SK-N-SH (cell line): Measurements from ENCODE around the gene NTRK3. TPM values are rescaled to one million over a fixed set of nuclear protein-coding genes. Genes with fewer than 3 reads are reported as not detected.

Experiments
- CTCF ChIA-PET: fragments of 300-600, 350-600 bp; formaldehyde crosslinking; extraction: SDS; loops from one replicate; lab custom pipeline; 2021; lab: Yijun Ruan, JAX
- POLR2A ChIA-PET: fragments of 350-600 bp; sonication (Branson Sonifier 250); formaldehyde crosslinking; extraction: SDS; loops from one replicate; lab custom pipeline; 2020; ENCODE audit warnings: antibody characterized with exemption, inconsistent platforms; lab: Yijun Ruan, JAX
- DNase-seq: peaks from one replicate; pipeline ENCODE4 v3.0.0; 2012
- H2AFZ ChIP-seq: fragments of 200-600 bp; sonication (generic); 2 replicates; pipeline ENCODE4 v1.8.1; 2016; ENCODE audit warnings: antibody characterized with exemption, mild to moderate bottlenecking, low read depth
- H3F3A ChIP-seq: fragments of 200-600 bp; sonication (generic); replicated peaks from 2 replicates; pipeline ENCODE3; 2016; ENCODE audit warnings: antibody characterized with exemption, mild to moderate bottlenecking; ENCODE audit not compliant: insufficient read depth
- H3K27ac ChIP-seq, 2 experiments: fragments of 200-500 bp in 1 of 2; fragments of 200-600 bp in 1 of 2; sonication (Bioruptor generic) in 1 of 2; sonication (generic), shearing (Covaris generic) in 1 of 2; 2 replicates each; pipeline versions ENCODE4 v1.5.1 to v1.6.1; 2014 to 2016; ENCODE audit warnings: low read depth in 2 of 2, inconsistent platforms in 1 of 2, low read length in 1 of 2, mild to moderate bottlenecking in 1 of 2, mixed read lengths in 1 of 2
- H3K27me3 ChIP-seq: fragments of 200-600 bp; sonication (generic), shearing (Covaris generic); 2 replicates; pipeline ENCODE4 v1.6.1; 2016; ENCODE audit warnings: mixed run types; ENCODE audit not compliant: insufficient read depth
- H3K36me3 ChIP-seq, 2 experiments: fragments of 200-500 bp in 1 of 2; fragments of 200-600 bp in 1 of 2; sonication (Bioruptor generic) in 1 of 2; sonication (generic) in 1 of 2; replicated peaks in 1 of 2; 2 replicates each; pipeline versions ENCODE3 to v1.5.1; 2014 to 2016; ENCODE audit warnings: low read length in 1 of 2, mild to moderate bottlenecking in 1 of 2; ENCODE audit not compliant: insufficient read depth in 2 of 2, control insufficient read depth in 1 of 2
- H3K4me1 ChIP-seq, 2 experiments: fragments of 200-500 bp in 1 of 2; fragments of 200-600 bp in 1 of 2; sonication (Bioruptor generic) in 1 of 2; sonication (generic), shearing (Covaris generic) in 1 of 2; 2 replicates each; pipeline versions ENCODE4 v1.5.1 to v1.6.1; 2014 to 2016; ENCODE audit warnings: low read depth in 1 of 2, low read length in 1 of 2, mixed run types in 1 of 2; ENCODE audit not compliant: insufficient read depth in 2 of 2, control insufficient read depth in 1 of 2
- H3K4me2 ChIP-seq: fragments of 200-600 bp; sonication (generic), shearing (Covaris generic); 2 replicates; pipeline ENCODE4 v1.6.1; 2017; ENCODE audit warnings: mixed run types
- H3K4me3 ChIP-seq, 2 experiments: fragments of 200-500 bp in 1 of 2; fragments of 200-600 bp in 1 of 2; sonication (Bioruptor generic) in 1 of 2; sonication (generic), shearing (Covaris generic) in 1 of 2; 2 replicates each; pipeline versions ENCODE4 v1.5.1 to v1.8.1; 2014 to 2016; ENCODE audit warnings: low read depth in 2 of 2, inconsistent platforms in 1 of 2, low read length in 1 of 2, mild to moderate bottlenecking in 1 of 2, mixed read lengths in 1 of 2, moderate library complexity in 1 of 2
- H3K79me2 ChIP-seq: fragments of 200-600 bp; sonication (generic); 2 replicates; pipeline ENCODE4 v1.8.1; 2017; ENCODE audit warnings: mild to moderate bottlenecking; ENCODE audit not compliant: insufficient read depth
- H3K9ac ChIP-seq: fragments of 200-600 bp; sonication (generic); 2 replicates; pipeline ENCODE4 v1.6.1; 2017; ENCODE audit warnings: mixed run types
- H3K9me2 ChIP-seq: fragments of 200-600 bp; sonication (generic); 2 replicates; pipeline ENCODE4 v1.6.1; 2017; ENCODE audit warnings: mixed run types
- H3K9me3 ChIP-seq: fragments of 200-600 bp; sonication (generic); 2 replicates; pipeline ENCODE4 v1.6.1; 2017; ENCODE audit warnings: mixed run types, mild to moderate bottlenecking, moderate library complexity
- H4K20me1 ChIP-seq: fragments of 200-600 bp; sonication (generic); 2 replicates; pipeline ENCODE4 v1.6.1; 2017; ENCODE audit warnings: mild to moderate bottlenecking, mixed run types; ENCODE audit not compliant: insufficient read depth
- CHD2 ChIP-seq: fragments of 150-350 bp; IDR thresholded peaks from 2 replicates; pipeline ENCODE4 v1.6.1; 2018; ENCODE audit warnings: low read length; ENCODE audit not compliant: partially characterized antibody
- ELF1 ChIP-seq: IDR thresholded peaks from 2 replicates; pipeline ENCODE4 v1.4.0; 2012
- EP300 ChIP-seq, 2 experiments: IDR thresholded peaks; 2 replicates each; pipeline versions ENCODE4 v1.4.0 to v1.6.1; 2012; ENCODE audit warnings: borderline replicate concordance in 1 of 2, low read depth in 1 of 2, low read length in 1 of 2
- FOSL2 ChIP-seq: IDR thresholded peaks from 2 replicates; pipeline ENCODE4 v1.4.0; 2012; ENCODE audit warnings: low read depth, mild to moderate bottlenecking, moderate library complexity, borderline replicate concordance
- FOXJ3 ChIP-seq: sonication (generic); formaldehyde crosslinking; IDR thresholded peaks from 2 replicates; pipeline ENCODE4 v1.5.1; 2020; ENCODE audit warnings: mild to moderate bottlenecking, missing genetic modification reagents
- GABPA ChIP-seq: IDR thresholded peaks from 2 replicates; pipeline ENCODE4 v1.4.0; 2012; ENCODE audit warnings: low read depth, mild to moderate bottlenecking
- JUND ChIP-seq: IDR thresholded peaks from 2 replicates; pipeline ENCODE4 v1.4.0; 2012
- NRF1 ChIP-seq: IDR thresholded peaks from 2 replicates; pipeline ENCODE4 v1.6.1; 2012; ENCODE audit warnings: low read depth, mild to moderate bottlenecking, low read length
- RAD21 ChIP-seq: IDR thresholded peaks from 2 replicates; pipeline ENCODE4 v1.6.1; 2012; ENCODE audit warnings: mild to moderate bottlenecking, low read length
- RCOR1 ChIP-seq: fragments of 150-350 bp; IDR thresholded peaks from 2 replicates; pipeline ENCODE4 v1.6.1; 2017; ENCODE audit warnings: antibody characterized with exemption, low read length
- RXRA ChIP-seq: IDR thresholded peaks from 2 replicates; pipeline ENCODE4 v1.4.0; 2012; ENCODE audit warnings: low read depth, mild to moderate bottlenecking, borderline replicate concordance
- SIN3A ChIP-seq: IDR thresholded peaks from 2 replicates; pipeline ENCODE4 v1.6.1; 2012; ENCODE audit warnings: low read depth, mild to moderate bottlenecking, low read length, moderate library complexity, borderline replicate concordance
- TAF1 ChIP-seq: IDR thresholded peaks from 2 replicates; pipeline ENCODE4 v1.6.1; 2012; ENCODE audit warnings: low read depth, mild to moderate bottlenecking, low read length, moderate library complexity, borderline replicate concordance
- TCF12 ChIP-seq: IDR thresholded peaks from 2 replicates; pipeline ENCODE4 v1.4.0; 2012
- TEAD4 ChIP-seq: IDR thresholded peaks from 2 replicates; pipeline ENCODE4 v1.4.0; 2012; ENCODE audit warnings: mild to moderate bottlenecking, borderline replicate concordance; ENCODE audit not compliant: insufficient read depth
- YY1 ChIP-seq: IDR thresholded peaks from 2 replicates; pipeline ENCODE4 v1.4.0; 2012; ENCODE audit warnings: low read depth, mild to moderate bottlenecking
- WGBS: methylation state at CpG from one replicate; pipeline ENCODE4 v1.1.6; 2017; ENCODE audit warnings: low lambda C conversion rate; 5-methylcytosine and 5-hydroxymethylcytosine counted together
- polyA plus RNA-seq, 3 experiments: library from polyadenylated mRNA; depleted of rRNA; stranded (reverse); fragments of >200 nt; gene quantifications; 2 replicates each; pipeline ENCODE4 v1.2.3, GENCODE V29; 2012
- TF ChIP-seq, protein P1 (sequence below): IDR thresholded peaks from 2 replicates; pipeline ENCODE4 v1.4.0; 2012; ENCODE audit warnings: low read depth
- TF ChIP-seq, protein P2 (sequence below): IDR thresholded peaks from 2 replicates; pipeline ENCODE4; 2012
- TF ChIP-seq, protein P3 (sequence below): IDR thresholded peaks from 2 replicates; pipeline ENCODE4 v1.4.0; 2012; ENCODE audit warnings: low read depth, borderline replicate concordance
- TF ChIP-seq, protein P4 (sequence below): fragments of 150-350 bp; IDR thresholded peaks from 2 replicates; pipeline ENCODE4 v1.6.1; 2017; ENCODE audit warnings: antibody characterized with exemption, low read length, low read depth, borderline replicate concordance

NTRK3 gene
- polyA plus RNA-seq, 1 of the 3 experiments (the other 2 are of a cell fraction), result 2.6 TPM

DNA sequence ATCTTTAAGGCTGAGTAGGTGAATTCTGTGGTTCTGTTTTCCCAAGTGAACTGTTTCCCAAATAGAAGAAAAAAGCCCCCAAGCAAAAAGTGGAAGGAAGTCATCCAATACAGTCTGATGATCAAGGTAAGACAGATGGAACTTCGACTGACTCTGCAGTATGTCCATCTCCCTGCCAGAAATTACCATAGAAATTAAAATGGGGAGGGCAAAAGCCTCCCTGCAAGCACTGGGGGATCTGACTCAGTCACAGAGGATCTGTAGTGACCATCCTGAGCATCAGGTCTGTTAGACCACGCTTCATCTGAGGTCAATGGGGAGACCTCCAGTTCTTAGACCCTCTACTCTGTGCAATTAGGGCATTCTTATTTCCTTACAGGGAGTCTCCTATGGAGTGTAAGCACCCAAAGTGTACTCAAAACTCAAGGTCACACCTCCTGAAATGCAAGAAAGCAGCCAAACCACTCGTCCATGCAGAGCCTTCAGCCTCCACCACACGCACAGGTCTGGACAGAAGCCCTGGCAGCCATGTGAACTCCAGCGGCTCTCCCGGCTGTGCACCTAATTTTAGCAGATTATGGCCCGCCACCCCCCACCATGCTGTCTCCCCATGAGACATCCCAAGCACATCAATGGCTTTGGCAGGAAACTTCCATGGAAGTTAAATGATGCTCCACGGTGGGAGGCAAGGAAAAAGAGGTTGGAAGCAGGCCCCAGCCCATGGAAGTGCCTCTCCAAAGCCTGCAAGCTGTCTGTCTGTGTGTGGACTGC is 348.7 kb downstream of the NTRK3 start:
- CTCF ChIA-PET, result interaction anchor here (0.8 kb wide), 1 partner anchor 367 kb away, joined by 3 read pairs; no protein-coding TSS in a partner anchor
- WGBS, result 46% methylated on average over 8 of the region's 8 CpGs
- Histone ChIP-seq H3K27me3 (no peaks in the 10 kb centered on the region), H3K79me2 (no peaks in the 10 kb centered on the region), H3K9me2 (no peaks in the 10 kb centered on the region), H3K27ac (no peak overlapping the region), H2AFZ (no peak overlapping the region), H3F3A (no peaks in the 10 kb centered on the region), H3K4me1 (no peaks in the 10 kb centered on the region), H3K36me3 (no peaks in the 10 kb centered on the region), H4K20me1 (no peaks in the 10 kb centered on the region), H3K4me3 (no peak overlapping the region), H3K4me2 (no peak overlapping the region), H3K9ac (no peak overlapping the region), H3K9me3 (no peaks in the 10 kb centered on the region)
- POLR2A ChIA-PET, result no interaction called here
- no peak for TF ChIP-seq EP300 (IDR thresholded peaks at IDR 0.05; ENCODE audit: borderline replicate concordance in 1 of 2, low read depth in 1 of 2, low read length in 1 of 2)
- no peak for DNase-seq

DNA sequence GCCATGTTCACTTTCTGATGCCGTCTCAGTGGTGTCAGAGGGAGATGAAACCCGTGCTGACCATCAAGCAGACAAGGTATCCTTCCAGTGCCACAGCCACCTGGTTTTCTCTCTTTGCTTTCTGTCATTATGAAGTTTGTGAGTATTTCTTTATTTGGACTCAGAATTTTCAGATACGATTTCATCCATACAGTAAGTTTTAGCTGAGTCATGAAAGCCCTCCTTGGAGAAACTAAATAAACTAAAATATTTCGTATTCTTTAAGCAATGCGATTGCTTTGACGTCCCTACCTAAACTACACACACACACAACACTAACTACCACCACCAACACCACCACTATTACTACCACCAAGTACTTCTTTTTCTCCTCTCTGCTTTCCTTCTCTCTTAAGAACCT is 350.1 kb downstream of the NTRK3 start:
- Histone ChIP-seq H3K9me2 (no peaks in the 10 kb centered on the region), H3K79me2 (no peaks in the 10 kb centered on the region), H3K27ac (no peak overlapping the region), H3K4me1 (no peaks in the 10 kb centered on the region), H4K20me1 (no peaks in the 10 kb centered on the region), H3K9me3 (no peaks in the 10 kb centered on the region), H3F3A (no peaks in the 10 kb centered on the region)
- WGBS, result 49% methylated on average over 6 of the region's 6 CpGs
- CTCF ChIA-PET, result no interaction called here
- TF ChIP-seq RXRA (no peak), RCOR1 (no peak), TEAD4 (no peak), NRF1 (no peak), ELF1 (no peak), TAF1 (no peak), CHD2 (no peak), FOXJ3 (no peak), EP300 (IDR thresholded peaks at IDR 0.05; ENCODE audit: borderline replicate concordance in 1 of 2, low read depth in 1 of 2, low read length in 1 of 2) (no peak), RAD21 (no peak), FOSL2 (no peak), GABPA (no peak), TCF12 (no peak), SIN3A (no peak), JUND (no peak), YY1 (no peak)
- TF ChIP-seq, protein P1, sequence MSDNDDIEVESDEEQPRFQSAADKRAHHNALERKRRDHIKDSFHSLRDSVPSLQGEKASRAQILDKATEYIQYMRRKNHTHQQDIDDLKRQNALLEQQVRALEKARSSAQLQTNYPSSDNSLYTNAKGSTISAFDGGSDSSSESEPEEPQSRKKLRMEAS, result no peak
- TF ChIP-seq, protein P2, sequence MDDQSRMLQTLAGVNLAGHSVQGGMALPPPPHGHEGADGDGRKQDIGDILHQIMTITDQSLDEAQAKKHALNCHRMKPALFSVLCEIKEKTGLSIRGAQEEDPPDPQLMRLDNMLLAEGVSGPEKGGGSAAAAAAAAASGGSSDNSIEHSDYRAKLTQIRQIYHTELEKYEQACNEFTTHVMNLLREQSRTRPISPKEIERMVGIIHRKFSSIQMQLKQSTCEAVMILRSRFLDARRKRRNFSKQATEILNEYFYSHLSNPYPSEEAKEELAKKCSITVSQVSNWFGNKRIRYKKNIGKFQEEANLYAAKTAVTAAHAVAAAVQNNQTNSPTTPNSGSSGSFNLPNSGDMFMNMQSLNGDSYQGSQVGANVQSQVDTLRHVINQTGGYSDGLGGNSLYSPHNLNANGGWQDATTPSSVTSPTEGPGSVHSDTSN, result no peak
- TF ChIP-seq, protein P3, sequence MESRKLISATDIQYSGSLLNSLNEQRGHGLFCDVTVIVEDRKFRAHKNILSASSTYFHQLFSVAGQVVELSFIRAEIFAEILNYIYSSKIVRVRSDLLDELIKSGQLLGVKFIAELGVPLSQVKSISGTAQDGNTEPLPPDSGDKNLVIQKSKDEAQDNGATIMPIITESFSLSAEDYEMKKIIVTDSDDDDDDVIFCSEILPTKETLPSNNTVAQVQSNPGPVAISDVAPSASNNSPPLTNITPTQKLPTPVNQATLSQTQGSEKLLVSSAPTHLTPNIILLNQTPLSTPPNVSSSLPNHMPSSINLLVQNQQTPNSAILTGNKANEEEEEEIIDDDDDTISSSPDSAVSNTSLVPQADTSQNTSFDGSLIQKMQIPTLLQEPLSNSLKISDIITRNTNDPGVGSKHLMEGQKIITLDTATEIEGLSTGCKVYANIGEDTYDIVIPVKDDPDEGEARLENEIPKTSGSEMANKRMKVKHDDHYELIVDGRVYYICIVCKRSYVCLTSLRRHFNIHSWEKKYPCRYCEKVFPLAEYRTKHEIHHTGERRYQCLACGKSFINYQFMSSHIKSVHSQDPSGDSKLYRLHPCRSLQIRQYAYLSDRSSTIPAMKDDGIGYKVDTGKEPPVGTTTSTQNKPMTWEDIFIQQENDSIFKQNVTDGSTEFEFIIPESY, result no peak
- TF ChIP-seq, protein P4, sequence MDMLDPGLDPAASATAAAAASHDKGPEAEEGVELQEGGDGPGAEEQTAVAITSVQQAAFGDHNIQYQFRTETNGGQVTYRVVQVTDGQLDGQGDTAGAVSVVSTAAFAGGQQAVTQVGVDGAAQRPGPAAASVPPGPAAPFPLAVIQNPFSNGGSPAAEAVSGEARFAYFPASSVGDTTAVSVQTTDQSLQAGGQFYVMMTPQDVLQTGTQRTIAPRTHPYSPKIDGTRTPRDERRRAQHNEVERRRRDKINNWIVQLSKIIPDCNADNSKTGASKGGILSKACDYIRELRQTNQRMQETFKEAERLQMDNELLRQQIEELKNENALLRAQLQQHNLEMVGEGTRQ, result no peak
- TF ChIP-seq, all 33 proteins: peak for 0
- H3K27me3 ChIP-seq, result no peaks in the 10 kb centered on the region
- H2AFZ ChIP-seq, result no peak overlapping the region
- H3K9ac ChIP-seq, result no peak overlapping the region
- DNase-seq, result no peak
- POLR2A ChIA-PET, result no interaction called here
- H3K4me3 ChIP-seq, result no peak overlapping the region
- H3K36me3 ChIP-seq, result no peaks in the 10 kb centered on the region
- no peak overlapping the region for H3K4me2 ChIP-seq
